Tibial artery (tissue), 4 donors: ENCODE data around the gene GRM7.

Source experiments
- DNase-seq, 2 donors: peaks; one replicate each; pipeline ENCODE4 v3.0.0-alpha.2; 2019
- H3K27ac ChIP-seq, 2 donors: fragments of 200-600 bp; sonication (generic) in 1 of 2; 1 replicate in 1 of 2; 2 replicates in 1 of 2; pipeline ENCODE4 v1.5.1; 2018 to 2019; ENCODE audit warnings: mild to moderate bottlenecking in 1 of 2
- H3K27me3 ChIP-seq, 2 donors: fragments of 200-600 bp; sonication (generic) in 1 of 2; one replicate each; pipeline versions ENCODE4 v1.5.1 to v1.6.0; 2016 to 2019
- H3K36me3 ChIP-seq, 3 donors: fragments of 200-600 bp; sonication (generic) in 2 of 3; one replicate each; pipeline ENCODE4 v1.5.1; 2016 to 2019; ENCODE audit warnings: mild to moderate bottlenecking in 2 of 3
- H3K4me1 ChIP-seq, 4 donors: fragments of 200-600 bp; sonication (generic) in 2 of 4; 1 replicate in 3 of 4; 2 replicates in 1 of 4; pipeline ENCODE4 v1.5.1; 2016 to 2019
- H3K4me3 ChIP-seq, 2 donors: fragments of 200-600 bp; sonication (generic) in 1 of 2; 1 replicate in 1 of 2; 2 replicates in 1 of 2; pipeline ENCODE4 v1.5.1; 2018 to 2019; ENCODE audit warnings: mild to moderate bottlenecking in 2 of 2
- H3K9me3 ChIP-seq, 3 donors: fragments of 200-600 bp; sonication (generic) in 1 of 3; one replicate each; pipeline ENCODE4 v1.5.1; 2016 to 2019
- CTCF ChIP-seq, 2 experiments: fragments of 200-600 bp in 1 of 2; fragments of 450-650 bp in 1 of 2; IDR thresholded peaks; one replicate each; pipeline ENCODE4 v1.5.1; 2017 to 2019; ENCODE audit warnings: antibody characterized with exemption in 2 of 2, mild to moderate bottlenecking in 1 of 2, moderate library complexity in 1 of 2
- intact Hi-C: fragments of 100-400 bp; cut with DNase I; formaldehyde crosslinking; loops from one replicate; pipeline ENCODE4 v1.15.0; 2023; ENCODE audit warnings: low total_unique reads

The GRM7 gene

GRCh38 chr3:7610634-7611033 is 749.7 kb downstream of the GRM7 start:
- no peaks in the 10 kb centered on the region for H3K4me1 ChIP-seq
- DNase-seq = no peak
- no peak overlapping the region for H3K27ac ChIP-seq
- TF ChIP-seq CTCF (IDR thresholded peaks at IDR 0.05) = no peak
- H3K9me3 ChIP-seq = no peaks in the 10 kb centered on the region
- H3K4me3 ChIP-seq = no peak overlapping the region
- H3K36me3 ChIP-seq = no peaks in the 10 kb centered on the region
- H3K27me3 ChIP-seq = no peaks in the 10 kb centered on the region
- intact Hi-C loops = no loop called here

GRCh38 chr3:7615043-7615442 is 754.1 kb downstream of the GRM7 start:
- no peak for TF ChIP-seq CTCF (IDR thresholded peaks at IDR 0.05)
- Histone ChIP-seq H3K27me3 (no peaks in the 10 kb centered on the region), H3K4me3 (no peak overlapping the region), H3K27ac (no peak overlapping the region), H3K9me3 (no peaks in the 10 kb centered on the region), H3K36me3 (no peaks in the 10 kb centered on the region), H3K4me1 (peaks cover 0 to 10% (median 0%) of the 10 kb centered on the region in 4 donors)
- intact Hi-C loops = no loop called here
- DNase-seq = no peak

- no peak for TF ChIP-seq CTCF (IDR thresholded peaks at IDR 0.05)
- Histone ChIP-seq H3K36me3 (no peaks in the 10 kb centered on the region), H3K4me3 (no peak overlapping the region), H3K27ac (no peak overlapping the region), H3K9me3 (no peaks in the 10 kb centered on the region), H3K4me1 (peaks cover 0 to 12% (median 0%) of the 10 kb centered on the region in 4 donors), H3K27me3 (no peaks in the 10 kb centered on the region)
- intact Hi-C loops = no loop called here
- DNase-seq = no peak
These were observed 757.7 kb downstream of the GRM7 start for GRCh38 chr3:7618606-7619005.

- H3K4me1 ChIP-seq = peaks cover 0 to 12% (median 0%) of the 10 kb centered on the region in 4 donors
- H3K27ac ChIP-seq = no peak overlapping the region
- intact Hi-C loops = no loop called here
- H3K9me3 ChIP-seq = no peaks in the 10 kb centered on the region
- TF ChIP-seq CTCF (IDR thresholded peaks at IDR 0.05) = no peak
- no peaks in the 10 kb centered on the region for H3K36me3 ChIP-seq
- H3K4me3 ChIP-seq = no peak overlapping the region
- DNase-seq = no peak
- H3K27me3 ChIP-seq = no peaks in the 10 kb centered on the region
These were observed 759.5 kb downstream of the GRM7 start for GRCh38 chr3:7620401-7620800.

- TF ChIP-seq CTCF (IDR thresholded peaks at IDR 0.05) = no peak
- Histone ChIP-seq H3K27me3 (no peaks in the 10 kb centered on the region), H3K9me3 (no peaks in the 10 kb centered on the region), H3K4me1 (peaks cover 0 to 12% (median 0%) of the 10 kb centered on the region in 4 donors), H3K36me3 (no peaks in the 10 kb centered on the region), H3K4me3 (no peak overlapping the region), H3K27ac (no peak overlapping the region)
- DNase-seq = no peak
- intact Hi-C loops = no loop called here
These were observed 760.2 kb downstream of the GRM7 start for GRCh38 chr3:7621046-7621630.

GRCh38 chr3:7621651-7622050 is 760.7 kb downstream of the GRM7 start:
- no peak for DNase-seq
- intact Hi-C loops = no loop called here
- Histone ChIP-seq H3K9me3 (no peaks in the 10 kb centered on the region), H3K27me3 (no peaks in the 10 kb centered on the region), H3K36me3 (no peaks in the 10 kb centered on the region), H3K4me1 (peaks cover 0 to 12% (median 0%) of the 10 kb centered on the region in 4 donors), H3K4me3 (no peak overlapping the region), H3K27ac (no peak overlapping the region)
- no peak for TF ChIP-seq CTCF (IDR thresholded peaks at IDR 0.05)
